Stimulated activated CD8-positive, alpha-beta memory T cell treated with anti-CD3 and anti-CD28 coated beads, Interleukin-12 subunit alpha, Interleukin-12 subunit beta, amount 100 ng/mL, for 1 hour (primary cell): Measurements from ENCODE around the gene SLC13A3.

ENCODE experiments used
- DNase-seq: peaks from one replicate; pipeline ENCODE4 v3.0.0-alpha.2; 2020; ENCODE audit warnings: low read depth

The SLC13A3 gene

GRCh38 chr20:46523108-46523507, 128.2 kb downstream of the SLC13A3 start:
- no peak for DNase-seq

GRCh38 chr20:46520976-46521579, 130.2 kb downstream of the SLC13A3 start:
- DNase-seq: peak; percentile 26

- no peak for DNase-seq
Observed at GRCh38 chr20:46520540-46520939, 130.7 kb downstream of the SLC13A3 start.

- no peak for DNase-seq
Observed at GRCh38 chr20:46519471-46520068, 131.7 kb downstream of the SLC13A3 start.

GRCh38 chr20:46512943-46513844, 138.1 kb downstream of the SLC13A3 start, which contains the start of gene ZNF334:
TSS of gene ZNF334 (minus strand) at chr20:46513559. CDS start at chr20:46512102, 1,457 bp downstream.
- no peak for DNase-seq

- no peak for DNase-seq
Observed at GRCh38 chr20:46509523-46509922, 141.7 kb downstream of the SLC13A3 start.
